Measurements from ENCODE around the gene GMFB. TPM values are rescaled to one million over a fixed set of nuclear protein-coding genes. Genes with fewer than 3 reads are reported as not detected.
"Not testable (repeated sequence)": the region's sequence is repeated elsewhere in the genome, so short reads cannot be mapped to it uniquely, and the experiment has no call there.

The GMFB gene
- total RNA-seq, 1 donor from 2014 or later, result 56.1 TPM

GRCh38 chr14:54444681-54445080 lies 44.1 kb downstream of the GMFB start:
- no peak for TF ChIP-seq CTCF (IDR thresholded peaks at IDR 0.05; ENCODE audit: unreplicated experiment)
- no peak overlapping the region for H3K4me3 Mint-ChIP-seq
- H3K27me3 Mint-ChIP-seq (ENCODE audit: low read depth), result peaks cover 5% of the 10 kb centered on the region
- H3K36me3 Mint-ChIP-seq, result no peaks in the 10 kb centered on the region
- DNase-seq (ENCODE audit: low spot score in 2 of 2, unreplicated experiment in 2 of 2), result no peak
- H3K9me3 Mint-ChIP-seq, result no peaks in the 10 kb centered on the region
- peaks cover 46% of the 10 kb centered on the region for H3K4me1 Mint-ChIP-seq
- H3K27ac Mint-ChIP-seq, result peak overlapping the region; percentile 10

- H3K4me3 Mint-ChIP-seq, result no peak overlapping the region
- no peak for TF ChIP-seq CTCF (IDR thresholded peaks at IDR 0.05; ENCODE audit: unreplicated experiment)
Observed at GRCh38 chr14:54443981-54444380, 44.8 kb downstream of the GMFB start.

GRCh38 chr14:54442961-54443360 lies 45.8 kb downstream of the GMFB start:
- H3K27me3 Mint-ChIP-seq (ENCODE audit: low read depth); H3K9me3 Mint-ChIP-seq; H3K36me3 Mint-ChIP-seq; H3K4me3 Mint-ChIP-seq; DNase-seq (ENCODE audit: low spot score in 2 of 2, unreplicated experiment in 2 of 2); H3K27ac Mint-ChIP-seq: not testable (repeated sequence)
- H3K4me1 Mint-ChIP-seq, result peaks cover 56% of the 10 kb centered on the region

More at GRCh38 chr14:54443981-54444380, 44.8 kb downstream of the GMFB start:
- H3K27ac Mint-ChIP-seq, result no peak overlapping the region
- no peak for DNase-seq (ENCODE audit: low spot score in 2 of 2, unreplicated experiment in 2 of 2)
- peaks cover 50% of the 10 kb centered on the region for H3K4me1 Mint-ChIP-seq
- H3K27me3 Mint-ChIP-seq (ENCODE audit: low read depth), result peaks cover 3% of the 10 kb centered on the region
- H3K36me3 Mint-ChIP-seq, result no peaks in the 10 kb centered on the region
- H3K9me3 Mint-ChIP-seq, result no peaks in the 10 kb centered on the region

- H3K36me3 Mint-ChIP-seq, result no peaks in the 10 kb centered on the region
- H3K27ac Mint-ChIP-seq, result peak within 1 kb of the TSS; percentile 89
- H3K9me3 Mint-ChIP-seq, result no peaks in the 10 kb centered on the region
- TF ChIP-seq CTCF (IDR thresholded peaks at IDR 0.05; ENCODE audit: unreplicated experiment), result peak; percentile 89
- peak; percentile 92 to 98 for DNase-seq (ENCODE audit: low spot score in 2 of 2, unreplicated experiment in 2 of 2)
- peaks cover 54% of the 10 kb centered on the region for H3K4me1 Mint-ChIP-seq
- no peaks in the 10 kb centered on the region for H3K27me3 Mint-ChIP-seq (ENCODE audit: low read depth)
- peak within 1 kb of the TSS; percentile 76 for H3K4me3 Mint-ChIP-seq
Observed at GRCh38 chr14:54440873-54441868, 47.6 kb downstream of the GMFB start, which contains the start of gene CNIH1. TSS of gene CNIH1 (minus strand) at chr14:54441374. CDS start at chr14:54441327, 47 bp downstream.

- no peak for TF ChIP-seq CTCF (IDR thresholded peaks at IDR 0.05; ENCODE audit: unreplicated experiment)
- H3K4me3 Mint-ChIP-seq, result peak overlapping the region; percentile 76
- peak overlapping the region; percentile 89 for H3K27ac Mint-ChIP-seq
- no peak for DNase-seq (ENCODE audit: low spot score in 2 of 2, unreplicated experiment in 2 of 2)
- peaks cover 6% of the 10 kb centered on the region for H3K36me3 Mint-ChIP-seq
- no peaks in the 10 kb centered on the region for H3K27me3 Mint-ChIP-seq (ENCODE audit: low read depth)
- H3K9me3 Mint-ChIP-seq, result no peaks in the 10 kb centered on the region
- H3K4me1 Mint-ChIP-seq, result peaks cover 53% of the 10 kb centered on the region
Observed at GRCh38 chr14:54440476-54440872, 48.3 kb downstream of the GMFB start.

- Mint-ChIP-seq H3K4me3 (peak overlapping the region; percentile 76), H3K27ac (peak overlapping the region; percentile 89), H3K9me3 (no peaks in the 10 kb centered on the region), H3K4me1 (peaks cover 52% of the 10 kb centered on the region), H3K27me3 (ENCODE audit: low read depth) (no peaks in the 10 kb centered on the region), H3K36me3 (peaks cover 6% of the 10 kb centered on the region)
- no peak for TF ChIP-seq CTCF (IDR thresholded peaks at IDR 0.05; ENCODE audit: unreplicated experiment)
- DNase-seq (ENCODE audit: low spot score in 2 of 2, unreplicated experiment in 2 of 2), result no peak
Observed at GRCh38 chr14:54440037-54440436, 48.7 kb downstream of the GMFB start.
